Stimulated activated CD4-positive, alpha-beta T cell treated with anti-CD3 and anti-CD28 coated beads, Interleukin-4, amount 100 ng/mL, for 4 hours (primary cell): ENCODE data around the gene COQ9.
A peak's percentile ranks its signal among the peaks of the same experiment; 100 is the strongest.
"Not testable (repeated sequence)": the region's sequence is repeated elsewhere in the genome, so short reads cannot be mapped to it uniquely, and the experiment has no call there.

Source experiments
- DNase-seq, 2 experiments: peaks; one replicate each; pipeline ENCODE4 v3.0.0-alpha.2; 2020

The COQ9 gene

DNA sequence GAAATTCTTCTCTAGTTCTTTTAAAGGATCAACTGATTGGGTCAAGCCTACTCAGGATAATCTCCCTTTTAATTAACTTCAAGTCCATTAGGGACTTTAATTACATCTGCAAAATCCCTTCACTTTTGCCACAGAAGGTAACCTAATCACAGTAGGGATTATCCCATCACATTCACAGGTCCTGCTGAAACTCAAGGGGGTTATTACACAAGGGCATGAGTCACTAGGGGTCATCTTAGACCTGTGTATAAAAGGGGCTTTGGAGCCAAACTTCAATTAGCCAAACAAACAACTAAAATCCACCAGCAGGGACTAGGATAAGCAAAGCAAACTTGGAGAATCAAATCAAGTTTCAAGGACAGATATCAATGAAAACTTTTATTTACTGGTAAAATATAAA, 19.5 kb upstream of the COQ9 start:
- no peak for DNase-seq

DNA sequence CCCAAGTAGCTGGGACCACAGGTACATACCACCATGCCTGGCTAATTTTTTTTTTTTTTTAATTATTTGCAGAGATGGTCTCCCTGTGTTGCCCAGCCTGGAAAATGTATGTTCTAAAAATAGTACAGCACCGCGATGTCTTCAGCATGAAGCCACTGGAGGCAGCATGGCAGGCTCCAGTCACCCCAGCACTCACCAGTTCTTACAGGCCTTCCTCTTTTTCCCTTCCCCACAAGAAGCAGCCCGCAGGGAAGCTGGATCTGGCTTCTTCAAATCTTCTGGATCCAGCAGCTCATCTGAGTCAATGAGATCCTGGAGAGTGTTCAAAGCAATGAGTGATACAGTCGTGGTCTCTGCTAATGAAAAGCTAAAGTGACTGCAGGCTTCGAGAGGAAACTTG, 16.3 kb upstream of the COQ9 start:
- no peak for DNase-seq

DNA sequence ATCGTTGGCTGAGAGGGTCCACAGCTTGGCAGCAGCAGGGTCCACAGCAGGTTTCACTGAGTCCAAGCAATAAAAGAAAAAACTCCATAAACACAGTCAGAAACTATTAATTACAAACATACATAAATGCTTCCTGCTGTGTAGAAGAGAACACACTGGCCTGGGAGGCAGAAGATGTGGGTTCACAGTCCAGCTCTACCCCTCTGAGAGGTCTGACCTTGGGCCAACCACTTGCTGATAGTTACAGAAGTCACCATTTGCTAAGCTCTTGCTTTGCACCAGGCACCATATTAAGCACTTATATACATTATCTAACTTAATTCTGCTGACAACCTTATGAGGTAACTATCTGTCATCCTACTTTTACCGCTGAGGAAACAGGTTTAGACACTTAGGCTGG, 14.8 kb upstream of the COQ9 start:
- DNase-seq = no peak

DNA sequence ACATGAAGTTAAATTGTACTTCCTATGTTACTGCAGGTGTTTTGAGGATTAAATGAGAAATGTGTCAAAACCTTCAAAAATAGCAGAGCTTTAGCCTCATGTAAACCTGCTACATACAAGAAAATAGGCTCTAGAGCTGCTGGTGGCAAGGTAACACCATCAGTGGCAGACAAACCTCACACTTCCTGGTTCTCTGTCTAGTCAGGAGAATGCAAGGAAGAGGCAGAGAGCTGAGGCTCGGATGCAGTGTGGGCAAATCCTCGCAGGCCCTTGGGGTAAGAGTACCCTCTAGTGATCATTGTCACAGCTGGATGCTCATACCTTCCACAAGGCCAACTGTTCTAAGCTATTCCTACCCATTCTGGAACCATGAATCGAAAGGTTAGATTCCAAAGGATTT, 14.3 kb upstream of the COQ9 start:
- DNase-seq = no peak

DNA sequence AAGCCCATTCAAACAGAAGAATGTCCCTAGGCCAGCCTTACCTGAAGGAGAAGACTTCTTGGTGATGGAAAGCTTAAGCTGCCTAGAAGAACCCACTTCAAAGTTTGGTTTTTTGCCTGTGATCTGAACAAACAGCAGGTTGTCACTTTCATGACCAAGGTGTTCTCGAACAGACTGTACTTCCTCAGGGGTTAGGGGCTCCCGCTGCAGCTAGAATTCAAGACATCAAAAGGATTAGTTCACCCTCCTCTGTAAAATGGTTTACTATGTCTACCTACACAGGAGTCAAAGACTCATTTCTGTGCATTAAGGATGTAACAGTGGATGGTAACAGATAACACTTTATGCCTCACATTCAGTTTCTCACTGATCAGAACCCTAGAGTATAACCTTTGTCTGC, 13.3 kb upstream of the COQ9 start:
- no peak for DNase-seq

DNA sequence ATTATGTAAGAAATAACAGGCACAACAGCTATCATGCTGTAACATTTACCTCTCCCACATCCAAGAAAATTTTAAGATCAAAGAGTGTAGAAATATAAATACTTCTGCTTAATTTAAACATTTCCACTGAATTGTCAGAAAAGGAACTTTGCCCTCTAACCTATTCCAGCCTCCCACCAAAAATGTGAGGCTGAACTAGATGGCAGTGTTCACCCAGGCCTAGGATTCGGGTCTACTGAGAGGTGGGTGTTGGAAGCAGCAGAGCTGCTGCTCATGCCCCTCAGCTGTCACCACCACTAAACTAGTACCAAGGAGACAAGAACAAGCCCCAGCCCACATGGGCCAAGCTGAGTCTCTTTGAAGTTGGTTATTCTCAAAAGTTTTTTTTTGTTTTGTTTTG, 11.4 kb upstream of the COQ9 start:
- DNase-seq = no peak

DNA sequence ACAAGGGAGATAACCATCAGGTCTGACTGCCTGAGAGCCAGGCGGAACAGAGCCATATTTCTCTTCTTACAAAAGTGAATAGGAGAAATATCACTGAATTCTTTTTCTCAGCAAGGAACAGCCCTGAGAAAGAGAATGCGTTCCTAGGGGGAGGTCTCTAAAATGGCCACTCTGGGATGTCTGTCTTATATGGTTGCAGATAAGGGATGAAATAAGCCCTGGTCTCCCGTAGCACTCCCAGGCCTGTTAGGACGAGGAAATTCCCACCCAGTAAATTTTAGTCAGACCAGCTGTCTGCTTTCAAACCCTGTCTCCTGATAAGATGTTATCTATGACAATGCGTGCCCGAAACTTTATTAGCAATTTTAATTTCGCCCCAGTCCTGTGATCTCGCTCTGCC, 7.3 kb upstream of the COQ9 start:
- not testable (repeated sequence) for DNase-seq

DNA sequence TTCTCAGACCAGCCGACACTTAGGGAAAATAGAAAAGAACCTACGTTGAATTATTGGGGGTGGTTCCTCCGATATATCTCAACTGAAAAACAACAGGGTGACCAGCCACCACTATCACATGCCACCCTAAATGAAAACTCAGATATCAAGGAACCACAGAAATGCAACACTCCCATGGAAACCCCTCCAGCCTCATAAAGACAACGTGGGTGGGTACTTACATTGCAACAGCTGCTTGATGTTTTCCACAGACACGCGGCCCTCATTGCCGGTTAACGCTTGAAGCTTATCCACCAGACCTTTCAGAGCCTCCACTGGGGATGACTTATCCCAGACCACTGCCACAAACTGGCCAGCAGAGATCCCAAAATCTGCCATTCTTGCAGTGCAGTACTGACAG, 6.7 kb upstream of the COQ9 start:
- DNase-seq = not testable (repeated sequence)

DNA sequence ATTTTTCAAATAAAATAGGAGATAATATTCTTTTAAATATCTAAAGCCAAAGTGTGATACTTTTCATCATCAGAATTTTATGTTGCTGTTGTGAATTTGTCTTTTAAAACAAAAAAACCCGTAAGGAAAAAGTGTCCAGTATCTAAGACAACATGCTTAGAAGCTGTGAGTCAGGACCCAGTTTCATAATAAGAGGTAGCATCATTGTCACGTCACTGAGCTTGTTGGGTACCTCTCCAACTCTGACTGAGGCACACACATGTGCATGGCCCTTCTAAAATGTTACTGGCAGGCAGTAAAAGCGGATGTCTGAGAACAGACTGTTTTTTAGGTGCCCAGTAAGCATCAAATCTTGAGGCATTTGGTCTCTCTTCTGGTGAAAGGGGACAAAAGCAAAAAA, 2.6 kb upstream of the COQ9 start:
- no peak for DNase-seq

DNA sequence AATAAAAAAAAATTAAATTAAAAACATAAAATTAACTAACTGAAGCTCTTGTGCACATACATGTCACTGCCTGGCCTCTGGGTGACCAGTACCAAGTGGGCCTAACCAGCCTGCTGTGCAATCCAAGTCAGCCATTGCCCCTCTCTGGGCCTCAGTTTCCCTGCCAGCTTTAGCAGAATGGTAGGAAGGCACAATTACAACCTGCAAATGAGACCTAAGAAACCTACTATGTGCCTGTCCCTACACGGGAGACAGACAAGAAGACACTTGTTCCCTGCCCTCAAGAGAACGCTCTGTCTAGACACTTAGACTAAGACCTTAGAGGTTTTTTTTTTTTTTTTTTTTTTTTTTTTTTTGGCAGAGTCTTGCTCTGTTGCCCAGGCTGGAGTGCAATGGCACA, 1.8 kb upstream of the COQ9 start:
- DNase-seq = no peak

DNA sequence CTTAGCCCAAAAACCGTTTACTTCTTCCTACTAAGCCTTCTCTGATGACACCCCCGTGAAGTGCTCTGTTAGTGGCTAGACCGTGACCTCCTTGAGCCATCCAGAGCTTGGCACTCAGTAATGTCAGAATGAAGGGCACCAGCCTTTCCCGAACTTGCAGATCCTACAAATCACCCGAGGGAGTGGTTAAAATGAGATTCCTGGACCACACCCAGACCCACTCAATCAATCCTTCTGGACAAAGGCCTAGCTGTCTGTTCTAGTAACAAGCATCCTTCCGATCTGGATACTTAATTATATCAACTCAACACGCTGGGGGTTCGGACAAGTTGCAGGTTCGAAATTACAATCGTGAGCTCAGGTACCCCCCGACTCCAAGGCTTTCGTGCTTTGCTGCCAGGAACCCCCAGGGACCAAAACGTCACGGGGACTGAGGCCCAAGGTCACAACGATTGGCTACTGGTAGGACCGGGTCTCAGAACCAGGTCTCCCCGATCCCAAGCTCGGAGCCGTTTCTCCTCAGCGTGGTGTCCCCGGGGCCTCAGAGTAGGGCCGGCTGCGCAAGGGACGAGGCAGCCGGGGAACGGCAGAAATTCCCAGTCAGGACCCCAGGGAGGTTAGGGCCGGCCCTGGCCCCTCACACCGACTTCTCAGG, 621 bp upstream of the COQ9 start:
- no peak for DNase-seq

DNA sequence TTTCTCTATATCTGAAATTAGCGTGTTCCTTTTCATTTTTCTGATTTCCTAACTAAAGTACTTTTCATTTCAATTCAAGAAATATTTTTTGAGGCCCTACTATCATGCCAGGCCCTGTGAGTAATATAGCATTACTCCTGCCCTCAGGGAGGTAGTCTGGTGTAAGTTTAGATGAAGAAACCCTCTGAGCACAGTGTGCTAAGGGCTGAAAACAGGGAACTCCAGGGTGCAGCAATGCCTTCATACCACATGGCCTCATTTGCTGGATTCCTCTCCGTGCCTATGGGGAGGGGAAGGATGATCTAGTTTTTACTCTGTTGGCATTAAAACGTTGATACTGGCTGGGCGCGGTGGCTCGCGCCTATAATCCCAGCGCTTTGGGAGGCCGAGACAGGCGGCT, 4.7 kb downstream of the COQ9 start:
- DNase-seq = no peak

DNA sequence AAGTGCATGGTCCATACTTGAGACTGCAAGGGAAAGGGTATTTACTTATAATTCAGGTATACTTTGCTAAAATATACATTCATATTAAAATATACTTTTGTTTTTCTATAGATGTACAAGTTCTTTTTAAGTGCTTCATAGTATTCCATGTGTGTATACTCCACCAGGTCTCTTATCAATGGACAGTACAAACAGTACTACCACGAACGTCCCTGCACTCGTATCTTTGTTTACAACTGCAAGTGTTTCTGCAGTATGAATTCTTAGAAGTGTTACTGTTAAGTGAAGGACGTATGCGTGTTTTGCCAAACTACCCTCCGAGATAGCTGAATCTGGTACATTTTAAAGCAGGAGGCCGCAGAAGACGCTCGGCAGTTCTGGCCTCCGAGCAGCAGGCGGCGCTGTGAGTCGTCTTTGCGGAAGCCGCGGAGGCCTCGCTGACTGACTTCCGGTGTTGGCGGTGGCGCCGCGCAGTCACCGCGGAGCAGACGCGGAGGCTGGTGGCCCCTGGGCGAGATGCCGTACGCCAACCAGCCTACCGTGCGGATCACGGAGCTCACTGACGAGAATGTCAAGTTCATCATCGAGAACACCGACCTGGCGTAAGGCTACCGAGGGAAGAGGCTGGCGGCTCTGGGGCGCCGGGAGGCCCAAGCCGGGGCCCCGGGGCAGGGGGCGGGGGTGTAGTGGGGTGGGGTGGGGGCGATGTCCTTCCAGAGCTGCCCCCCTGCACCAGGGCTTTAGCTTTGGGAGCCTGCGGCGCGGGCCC, 15.1 kb downstream of the COQ9 start, which contains the start of gene POLR2C:
Gene POLR2C (plus strand): TSS at position 471 of the 769 bp plus-strand sequence. CDS start 46 bp downstream, at position 517.
- peak; percentile 86 to 93 for DNase-seq

DNA sequence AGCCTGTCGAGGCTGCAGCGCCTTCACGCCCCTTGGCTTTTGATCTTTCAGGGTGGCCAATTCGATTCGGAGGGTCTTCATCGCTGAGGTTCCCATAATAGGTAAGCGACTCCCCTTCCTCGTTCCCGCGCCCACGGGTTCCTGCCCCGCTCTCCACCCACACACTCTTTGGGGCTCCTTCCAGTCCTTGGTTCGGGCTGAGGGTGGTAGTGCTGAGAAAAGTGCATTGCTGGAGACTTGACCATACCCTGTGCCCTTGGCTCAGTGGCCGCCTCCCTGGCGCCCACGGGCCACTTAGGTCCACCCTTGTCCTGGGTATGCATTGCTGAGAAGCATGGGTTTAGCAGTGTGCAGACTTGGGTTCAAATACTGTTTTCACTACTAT, 15.7 kb downstream of the COQ9 start:
- DNase-seq = peak in 1 of 2 experiments; percentile 10

DNA sequence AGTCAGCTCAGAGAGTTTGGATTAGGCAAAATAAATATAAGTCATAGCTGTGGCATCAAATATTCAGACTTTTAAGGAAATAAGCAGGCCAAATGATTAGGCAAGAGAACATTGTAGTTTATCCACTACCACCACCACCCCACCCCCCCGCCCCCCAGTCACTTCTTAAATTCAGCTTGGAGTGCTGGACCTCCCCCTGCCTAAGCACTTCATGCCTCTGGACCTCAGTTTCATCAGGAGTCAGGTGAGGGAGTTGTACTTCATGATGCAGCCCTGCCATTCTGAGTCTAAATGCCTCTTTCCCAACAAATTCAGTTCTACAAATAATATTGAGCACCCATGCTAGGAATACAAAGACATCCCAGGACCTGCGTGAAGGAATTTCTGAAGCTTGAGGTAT, 17.2 kb downstream of the COQ9 start:
- DNase-seq = no peak

DNA sequence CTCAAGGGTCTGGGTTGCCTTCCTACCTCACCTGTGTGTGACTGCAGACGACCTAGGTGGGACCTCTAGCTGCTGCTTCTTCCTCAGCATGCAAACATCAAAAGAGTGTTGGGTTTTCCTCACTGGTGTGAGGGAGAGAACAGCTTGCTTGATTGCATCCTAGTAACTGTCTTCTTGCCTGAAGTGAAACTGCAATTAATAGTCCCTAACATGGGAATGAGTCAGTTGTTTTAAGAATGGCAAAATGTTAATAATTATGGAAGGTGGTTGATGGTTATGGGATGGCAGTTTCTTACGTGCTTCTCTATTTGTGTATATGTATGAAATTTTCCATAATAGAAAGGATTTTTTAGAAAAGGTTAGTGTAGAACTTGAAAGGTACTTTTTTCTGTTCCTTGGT, 21.1 kb downstream of the COQ9 start:
- no peak for DNase-seq

DNA sequence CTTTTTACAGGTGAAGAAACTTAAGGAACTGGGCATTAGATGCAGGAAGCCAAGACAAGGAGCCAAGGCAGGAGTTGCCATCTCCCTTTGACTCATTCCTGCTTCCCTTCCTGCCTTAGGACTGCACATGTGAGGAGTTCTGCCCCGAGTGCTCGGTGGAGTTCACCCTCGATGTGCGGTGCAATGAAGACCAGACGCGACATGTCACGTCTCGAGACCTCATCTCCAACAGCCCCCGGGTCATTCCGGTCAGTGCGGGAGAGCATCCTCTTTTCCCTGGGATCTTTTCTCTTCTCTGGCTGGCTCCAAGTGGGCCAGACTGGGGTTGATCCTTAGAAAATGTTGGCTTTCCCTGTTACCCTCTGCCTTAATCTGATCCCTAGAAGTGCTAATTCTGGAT, 21.8 kb downstream of the COQ9 start:
- no peak for DNase-seq

DNA sequence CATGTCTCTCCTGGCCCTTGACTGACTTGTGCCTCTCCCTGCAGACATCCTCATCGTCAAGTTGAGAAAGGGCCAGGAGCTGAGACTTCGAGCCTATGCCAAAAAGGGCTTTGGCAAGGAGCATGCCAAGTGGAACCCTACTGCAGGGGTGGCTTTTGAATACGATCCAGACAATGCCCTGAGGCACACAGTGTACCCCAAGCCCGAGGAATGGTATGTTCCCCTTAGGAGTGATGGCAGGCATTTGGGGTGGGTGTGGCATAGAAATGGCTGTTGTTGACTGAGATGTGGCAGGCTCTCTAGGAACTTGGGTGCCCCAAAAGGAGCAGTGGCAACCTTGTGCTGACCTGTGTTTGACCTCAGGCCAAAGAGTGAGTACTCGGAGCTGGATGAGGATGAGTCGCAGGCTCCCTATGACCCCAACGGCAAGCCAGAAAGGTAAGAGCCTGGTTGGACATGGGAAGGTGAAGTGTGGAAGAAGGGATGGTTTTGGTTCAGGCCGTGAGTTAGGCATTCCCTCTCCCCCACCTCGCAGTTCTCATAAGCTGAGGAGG, 22.7 kb downstream of the COQ9 start:
- DNase-seq = no peak

DNA sequence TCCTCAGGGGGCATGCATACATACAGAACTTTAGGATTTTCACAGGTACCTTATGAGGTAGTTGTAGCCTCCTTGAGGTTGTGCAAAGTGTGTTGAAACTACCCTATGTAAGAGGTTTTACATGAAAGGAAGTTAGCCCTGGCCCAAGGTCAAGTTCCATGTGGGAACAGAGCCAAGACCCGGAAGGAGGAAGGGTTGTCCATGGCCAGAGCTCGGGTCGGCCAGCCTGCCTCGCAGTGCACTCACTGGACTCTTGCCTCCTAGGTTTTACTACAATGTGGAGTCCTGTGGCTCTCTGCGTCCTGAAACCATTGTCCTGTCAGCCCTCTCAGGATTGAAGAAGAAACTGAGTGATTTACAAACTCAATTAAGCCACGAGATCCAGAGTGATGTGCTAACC, 23.4 kb downstream of the COQ9 start:
- no peak for DNase-seq

DNA sequence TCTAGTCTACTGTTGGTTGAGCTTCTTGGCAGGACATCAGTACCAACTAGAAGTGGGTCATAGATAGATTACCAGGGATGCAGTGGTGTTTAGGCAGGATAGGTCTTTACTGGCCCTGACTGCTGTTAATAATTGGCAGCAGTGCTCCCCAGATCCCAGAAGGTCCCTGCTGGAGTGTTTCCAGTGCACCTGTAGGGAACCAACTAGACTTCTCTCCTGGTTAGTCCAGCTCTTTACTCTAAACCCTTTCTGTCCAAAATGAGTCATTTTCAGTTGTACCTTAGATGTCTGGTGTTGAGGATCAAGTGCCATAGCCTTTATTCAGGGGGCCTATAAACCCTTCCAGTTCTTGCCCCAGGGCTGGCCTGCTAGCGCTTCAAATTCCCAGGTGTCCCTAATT, 23.9 kb downstream of the COQ9 start:
- no peak for DNase-seq

DNA sequence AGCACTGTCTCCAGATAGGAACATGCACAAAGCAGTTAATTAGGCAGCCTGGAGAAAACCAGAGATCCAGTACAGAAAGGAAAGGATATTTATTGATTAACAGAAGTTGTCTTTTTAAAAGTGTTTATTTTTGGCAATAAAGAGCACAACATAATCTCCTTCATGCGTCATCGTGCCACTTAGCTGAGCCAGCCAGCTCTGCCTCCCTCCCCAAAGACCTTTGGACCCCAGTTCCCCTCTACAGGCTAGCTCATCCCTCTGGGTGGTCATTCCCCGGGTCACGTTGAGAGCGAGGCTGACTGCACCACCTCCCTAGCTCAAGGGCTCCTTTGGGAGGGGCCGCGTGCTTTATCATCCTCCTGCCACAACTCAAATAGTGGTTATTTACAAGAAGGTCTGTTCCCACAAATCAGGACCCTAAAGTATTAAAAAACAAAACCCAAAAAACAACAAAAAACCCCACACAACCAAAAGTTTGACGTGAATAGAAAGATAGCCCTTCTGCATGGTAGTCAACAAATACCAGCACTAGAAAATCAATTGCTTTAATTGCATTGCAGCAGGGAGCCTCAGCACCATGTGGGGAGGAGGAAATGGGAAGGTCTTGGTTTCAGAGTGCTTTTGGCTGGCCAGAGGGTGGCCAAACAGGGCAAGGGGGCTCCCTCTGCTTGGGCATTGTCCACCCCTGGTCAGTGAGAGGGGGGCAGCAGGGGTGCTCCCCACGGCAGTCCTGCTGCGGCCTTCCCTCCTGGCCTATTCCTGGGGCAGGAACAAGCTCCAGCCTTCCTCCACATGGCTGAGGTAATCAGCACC, 24.8 kb downstream of the COQ9 start:
- DNase-seq = no peak

DNA sequence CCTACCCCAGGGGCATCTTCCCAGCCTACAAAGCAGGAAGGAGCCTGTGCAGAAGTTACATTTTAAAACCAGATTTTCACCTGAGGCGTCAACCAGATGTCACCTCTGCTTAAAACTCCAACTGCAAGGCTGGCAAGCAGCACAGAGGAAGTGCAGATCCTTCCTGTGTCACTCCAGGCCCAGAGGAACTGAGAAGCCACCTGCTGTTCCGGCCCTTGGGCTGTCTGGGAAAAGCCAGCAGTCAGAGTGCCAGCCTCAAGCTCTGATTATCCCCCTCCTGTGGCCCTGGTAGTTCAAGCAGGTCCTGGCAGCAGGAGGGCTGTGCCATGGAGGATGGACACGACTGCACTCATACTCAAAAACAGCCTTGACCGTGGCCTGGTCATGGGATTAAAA, 25.4 kb downstream of the COQ9 start:
- no peak for DNase-seq

DNA sequence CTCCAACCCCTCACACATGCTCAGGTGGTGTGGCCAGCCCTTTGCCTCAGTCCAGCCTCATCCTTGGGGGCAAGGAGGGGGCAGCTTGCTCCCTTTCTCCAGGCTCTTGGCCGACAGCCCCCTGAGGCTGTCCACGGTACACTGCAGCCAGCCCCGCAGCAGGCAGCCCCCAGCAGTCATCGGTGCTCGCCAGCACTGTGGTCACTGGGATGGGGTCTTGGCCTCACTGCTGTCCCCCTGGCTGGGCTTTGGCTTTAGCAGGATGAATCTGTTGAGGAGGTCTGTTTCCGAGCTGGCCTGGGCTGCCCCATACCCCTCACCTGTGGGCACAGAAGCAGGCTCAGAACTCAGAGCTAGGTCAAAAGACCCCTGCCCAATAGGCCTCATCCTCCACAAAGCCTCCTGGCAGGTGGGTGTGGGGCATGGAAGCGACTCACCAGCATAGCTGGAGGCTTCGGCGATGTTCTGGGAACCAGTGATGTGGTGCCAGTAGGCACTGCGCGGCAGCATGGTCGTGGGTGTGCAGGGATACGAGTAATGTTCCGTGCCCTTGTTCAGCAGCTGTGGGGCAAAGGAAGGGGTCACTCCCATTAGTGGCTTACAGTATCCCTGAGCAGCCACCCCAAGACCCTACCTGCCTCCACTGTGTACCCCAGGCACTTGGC, 26.0 kb downstream of the COQ9 start:
- no peak for DNase-seq
